Suppressor macrophage treated with lipopolysaccharide for 4 hours (primary cell): ENCODE results near the gene TESMIN.

Experiments used
- DNase-seq: peaks from one replicate; pipeline ENCODE4 v3.0.0-alpha.2; 2020

TESMIN gene

DNA sequence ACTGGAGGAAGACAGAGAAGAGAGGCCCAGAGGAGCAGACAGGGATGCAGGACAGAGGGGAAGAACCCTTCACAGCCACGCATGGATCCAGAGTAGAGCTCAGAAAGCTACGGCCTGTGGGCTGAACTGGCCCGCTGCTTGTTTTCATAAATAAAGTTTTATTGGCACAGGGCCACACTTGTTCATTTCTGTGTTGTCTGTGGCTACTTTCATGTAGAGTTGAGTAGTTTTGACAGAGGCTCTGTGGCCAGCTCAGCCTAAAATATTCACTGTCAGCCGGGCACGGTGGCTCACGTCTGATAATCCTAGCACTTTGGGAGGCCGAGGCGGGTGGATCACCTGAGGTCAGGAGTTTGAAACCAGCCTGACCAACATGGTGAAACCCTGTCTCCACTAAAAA lies 93.2 kb downstream of the TESMIN start:
- no peak for DNase-seq
